HG02943 (cell line): ENCODE results near the gene FCHO1.

Experiments
- ATAC-seq: cut with Tn5 transposase; IDR thresholded peaks from one replicate; pipeline ENCODE4 v1.9.1; 2021; ENCODE audit warnings: mild to moderate bottlenecking, low read depth, moderate library complexity; ENCODE audit not compliant: unreplicated experiment

The FCHO1 gene

DNA sequence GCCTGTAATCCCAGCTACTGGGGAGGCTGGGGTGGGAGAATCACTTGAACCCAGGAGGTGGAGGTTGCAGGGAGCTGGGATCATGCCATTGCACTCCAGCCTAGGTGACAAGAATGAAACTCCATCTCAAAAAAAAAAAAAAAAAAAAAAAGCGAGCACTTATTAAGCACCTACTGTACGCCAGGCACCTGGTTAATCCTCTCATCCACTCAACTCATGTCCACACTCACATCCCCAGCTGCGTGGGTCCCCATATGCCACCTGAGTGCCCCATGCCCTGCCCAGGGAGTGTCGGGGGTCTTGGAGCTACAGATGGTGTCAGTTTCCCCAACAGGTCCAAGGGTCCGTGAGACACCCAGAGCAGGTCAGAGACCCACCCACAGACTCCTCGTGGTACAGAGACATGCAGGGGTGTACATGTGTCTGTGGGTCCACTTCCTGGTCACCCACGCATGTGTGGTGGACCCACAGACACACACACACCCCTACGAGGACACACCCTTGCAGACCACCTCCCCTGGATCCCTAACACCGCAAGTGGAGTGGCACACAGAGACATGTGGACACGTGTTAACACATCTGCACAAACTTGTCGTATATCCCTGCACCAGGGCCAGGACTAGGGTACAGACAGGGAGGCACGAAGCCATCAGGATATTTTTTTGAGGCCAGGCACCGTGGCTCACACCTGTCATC, 66.5 kb downstream of the FCHO1 start:
- no peak for ATAC-seq

DNA sequence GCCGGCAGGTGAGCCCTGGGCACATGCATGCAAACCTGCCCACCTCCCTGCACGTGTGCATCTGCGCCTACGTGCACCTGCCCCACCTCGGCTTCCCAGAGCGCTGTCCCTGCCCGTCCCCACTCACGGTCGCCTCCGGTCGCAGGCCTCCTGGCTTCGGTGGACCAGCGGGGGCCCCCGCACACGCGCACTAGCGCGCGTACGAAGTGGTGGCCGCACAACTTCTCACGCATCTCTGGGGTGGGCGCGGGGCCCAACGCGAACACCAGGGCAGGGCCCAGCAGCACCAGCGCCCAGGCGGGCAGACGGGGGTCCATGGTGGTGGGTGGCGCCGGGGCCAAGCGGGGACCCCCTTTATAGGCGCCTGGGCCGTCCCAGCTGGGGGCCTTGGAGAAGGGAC, 69.9 kb downstream of the FCHO1 start, which contains the start of gene INSL3:
INSL3 (minus strand) TSS at position 330 of the 400 bp plus-strand sequence; CDS start at position 317, 13 bp downstream.
- ATAC-seq, result no peak

DNA sequence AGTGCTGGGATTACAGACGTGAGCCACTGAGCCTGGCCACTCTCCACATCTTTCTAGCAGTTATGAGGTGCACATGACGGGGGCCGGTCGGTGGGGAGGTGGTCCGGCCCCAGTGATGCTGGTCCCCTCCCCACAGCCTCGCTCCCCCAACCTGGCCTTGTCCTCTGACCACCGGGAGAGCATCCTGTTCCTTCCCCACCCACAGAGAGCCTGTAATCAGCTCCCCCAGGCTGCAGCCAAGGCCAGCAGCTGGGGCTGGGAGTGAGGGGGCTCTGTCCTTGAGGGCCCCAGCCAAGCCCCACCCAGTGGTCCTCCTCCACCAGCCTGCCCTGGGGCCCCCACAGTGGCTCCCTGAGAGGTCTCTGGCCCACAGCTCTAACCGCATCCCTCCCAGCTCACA, 73.1 kb downstream of the FCHO1 start:
- no peak for ATAC-seq

DNA sequence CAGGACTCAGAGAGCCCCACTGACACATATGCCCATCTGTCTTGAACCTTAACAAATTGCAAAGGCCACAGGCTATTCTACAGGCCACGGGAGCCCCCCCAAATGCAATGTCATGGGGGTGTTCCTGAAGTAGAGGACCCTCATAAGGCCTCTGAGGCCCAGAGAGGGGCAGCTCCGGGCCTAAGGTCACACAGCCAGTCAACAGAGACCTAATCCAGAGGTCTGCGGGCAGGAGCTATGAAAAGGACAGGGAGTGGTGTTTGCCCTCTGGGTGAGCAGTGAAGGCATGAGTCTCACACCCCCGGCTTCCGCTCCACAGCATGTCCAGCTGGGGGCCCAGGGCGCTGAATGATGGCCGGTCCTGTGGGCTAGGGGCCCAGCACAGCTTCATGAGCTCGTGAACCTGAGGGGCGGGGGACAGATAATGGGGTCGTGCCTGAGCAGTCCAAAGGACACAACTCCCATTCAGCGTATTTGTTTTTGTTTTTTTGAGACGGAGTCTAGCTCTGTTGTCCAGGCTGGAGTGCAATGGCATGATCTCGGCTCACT, 75.3 kb downstream of the FCHO1 start:
- ATAC-seq, result no peak

DNA sequence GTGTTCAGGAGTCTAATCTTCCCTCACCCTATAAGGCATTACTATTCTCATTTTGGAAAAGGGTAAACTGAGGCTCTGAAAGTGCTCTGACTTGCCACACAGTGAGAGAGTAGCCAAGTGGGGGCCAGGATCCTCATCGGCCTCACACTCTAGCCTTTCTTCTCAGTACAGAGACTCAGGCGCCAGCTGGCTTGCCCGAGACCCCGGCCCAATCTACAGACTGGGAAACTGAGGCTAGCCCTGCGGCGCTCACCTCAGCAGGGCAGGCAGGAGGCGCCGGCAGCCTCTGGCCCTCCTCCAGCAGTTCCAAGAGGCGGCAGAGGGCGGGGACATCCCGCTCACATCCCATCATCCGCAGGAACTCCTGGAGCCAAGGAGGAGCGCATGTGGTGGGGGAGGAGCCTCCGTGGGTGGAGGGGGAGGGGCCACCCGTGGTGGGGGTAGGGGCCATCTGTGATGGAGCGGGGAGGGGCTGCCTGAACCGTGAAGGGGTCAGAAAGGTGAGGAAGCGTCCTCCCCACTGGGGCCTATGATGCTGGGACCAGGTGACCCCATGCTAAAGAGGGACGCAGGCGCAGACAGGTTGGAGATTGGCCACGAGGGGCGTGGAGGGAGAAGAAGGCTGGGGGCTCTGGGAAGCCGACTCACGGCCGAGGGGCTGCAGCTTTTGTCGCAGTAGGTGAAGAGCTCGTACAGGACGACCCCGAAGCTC, 78.7 kb downstream of the FCHO1 start:
- no peak for ATAC-seq

DNA sequence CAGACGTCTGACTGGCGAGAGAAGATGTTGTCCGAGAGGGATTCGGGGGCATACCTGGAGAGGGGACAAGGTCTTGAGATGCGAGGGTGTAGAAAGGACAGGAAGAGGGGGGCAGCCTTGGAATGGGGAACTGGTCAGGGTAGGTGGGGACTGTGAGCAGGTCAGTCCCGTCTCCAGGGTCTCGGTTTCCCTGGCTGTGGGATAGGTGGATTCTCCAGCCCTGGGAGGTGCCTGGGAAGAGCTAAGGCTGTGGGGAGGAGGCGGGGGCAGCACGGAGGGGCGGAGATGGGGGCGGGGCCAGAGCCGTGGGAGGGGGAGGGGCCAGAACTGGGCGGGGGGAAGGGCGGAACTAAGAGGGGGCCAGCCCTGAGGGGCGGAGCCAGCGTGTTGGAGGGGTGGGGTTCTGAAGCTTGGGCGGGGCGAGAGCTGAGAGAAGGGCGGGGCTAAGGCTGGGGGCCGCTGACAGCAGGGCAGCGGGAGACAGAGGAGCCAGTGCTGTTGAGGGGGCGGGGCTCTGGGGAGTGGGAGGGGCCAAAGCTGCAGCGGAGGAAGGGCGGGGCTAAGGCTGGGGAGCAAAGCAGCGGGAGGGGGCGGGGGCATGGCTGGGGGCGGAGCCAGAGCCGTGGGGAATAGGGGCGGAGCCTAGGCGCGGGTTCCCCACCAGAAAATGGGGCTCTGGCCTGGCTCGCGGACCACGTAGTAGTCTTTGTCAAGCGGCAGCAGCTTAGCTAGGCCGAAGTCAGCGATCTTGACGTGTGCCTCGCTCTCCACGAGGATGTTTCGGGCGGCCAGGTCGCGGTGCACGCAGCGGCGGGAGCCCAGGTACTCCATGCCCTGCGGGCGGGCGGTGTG, 79.5 kb downstream of the FCHO1 start:
- ATAC-seq, result no peak

DNA sequence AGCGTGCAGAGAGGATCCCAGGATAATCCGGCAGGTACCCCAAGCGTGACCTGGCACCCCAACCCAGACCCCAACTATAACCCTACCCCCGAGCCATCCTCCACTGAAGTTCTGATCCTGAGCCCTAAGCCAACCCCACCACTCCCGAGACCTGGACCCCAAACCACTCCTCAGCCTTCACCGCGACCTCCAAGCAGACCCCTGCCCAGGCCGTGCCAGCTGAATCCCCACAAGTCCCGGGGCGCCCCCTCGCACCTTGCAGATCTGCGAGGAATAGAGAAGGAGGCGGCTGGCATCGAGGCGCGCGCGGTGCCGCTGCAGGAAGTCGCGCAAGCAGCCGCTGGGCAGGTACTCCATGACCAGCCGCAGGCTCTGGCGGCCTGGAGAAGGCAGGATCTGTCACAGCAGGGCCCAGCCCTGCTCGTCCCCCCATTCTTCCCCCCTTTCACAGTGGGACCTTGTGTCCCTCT, 80.2 kb downstream of the FCHO1 start:
- no peak for ATAC-seq

DNA sequence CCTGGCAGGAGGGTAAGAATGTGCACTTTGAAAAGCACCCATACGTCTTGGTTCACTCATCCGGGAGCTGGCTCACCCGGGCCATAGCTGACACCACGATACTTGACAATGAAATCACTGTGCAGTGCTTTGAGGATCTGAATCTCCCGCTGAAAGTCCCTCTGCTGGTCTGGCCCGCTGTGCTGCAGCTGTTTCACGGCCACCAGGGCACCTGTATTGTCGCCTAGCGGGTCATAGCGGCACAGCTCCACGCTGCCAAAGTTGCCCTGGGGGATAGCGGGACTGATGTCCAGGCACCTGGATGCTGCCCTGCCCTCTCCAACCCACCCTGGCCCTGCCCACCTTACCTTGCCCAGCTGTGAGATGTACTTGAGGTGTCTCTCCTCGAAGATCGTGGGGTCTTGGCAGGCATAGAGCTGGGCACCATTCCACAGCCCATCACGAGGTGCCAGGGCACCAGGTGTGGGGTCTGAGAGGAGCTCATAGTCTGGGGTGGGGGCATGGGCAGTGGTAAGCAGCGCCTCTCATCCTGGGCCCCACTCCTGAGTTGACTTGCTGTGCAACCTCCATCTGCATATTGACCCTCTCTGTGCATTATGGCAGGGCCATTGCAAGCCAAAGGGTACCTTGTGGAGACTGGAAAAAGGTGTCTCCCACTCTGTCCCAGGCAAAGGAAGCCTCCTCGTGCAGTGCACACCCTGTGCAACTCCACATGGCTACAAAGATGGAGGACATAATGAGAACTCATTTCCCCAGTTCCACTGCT, 81.3 kb downstream of the FCHO1 start:
- ATAC-seq, result no peak

DNA sequence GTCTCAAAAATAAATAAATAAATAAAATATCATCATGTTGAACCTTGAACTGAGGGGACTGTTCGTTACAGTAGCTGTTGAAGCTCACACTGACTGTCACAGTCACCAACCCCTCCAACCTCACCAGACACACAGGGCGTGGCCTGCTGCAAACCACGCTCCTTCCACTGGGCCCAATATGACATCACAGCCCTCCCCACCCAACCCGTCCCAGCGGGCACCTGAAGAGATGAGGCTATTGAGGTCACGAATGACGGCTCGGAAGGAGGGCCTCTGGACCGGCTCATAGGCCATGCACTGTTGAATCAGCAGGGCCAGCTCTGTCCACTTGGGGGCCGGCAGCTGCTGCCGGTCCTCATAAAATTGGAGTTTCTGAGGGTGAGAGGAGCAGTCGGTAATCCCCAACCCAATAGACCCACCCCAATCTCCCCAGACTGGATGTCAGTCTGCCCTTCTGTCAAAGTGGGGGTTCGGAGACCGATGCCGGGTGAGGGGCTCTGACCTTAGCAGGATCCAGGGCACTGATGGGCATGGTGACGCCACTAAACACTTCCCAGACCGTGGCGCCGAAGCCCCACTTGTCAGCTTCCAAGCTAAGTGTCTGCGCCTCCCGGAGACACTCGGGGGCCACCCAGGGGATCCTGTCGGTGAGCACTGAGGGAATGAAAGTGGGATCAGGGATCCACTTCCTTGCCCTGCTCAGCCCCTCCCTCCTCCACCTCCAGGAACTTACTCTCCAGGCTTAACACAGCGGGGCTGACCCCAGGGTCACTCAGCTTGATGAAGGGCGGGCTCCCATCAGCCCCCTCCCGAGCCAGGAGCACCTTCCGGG, 83.3 kb downstream of the FCHO1 start:
- no peak for ATAC-seq

DNA sequence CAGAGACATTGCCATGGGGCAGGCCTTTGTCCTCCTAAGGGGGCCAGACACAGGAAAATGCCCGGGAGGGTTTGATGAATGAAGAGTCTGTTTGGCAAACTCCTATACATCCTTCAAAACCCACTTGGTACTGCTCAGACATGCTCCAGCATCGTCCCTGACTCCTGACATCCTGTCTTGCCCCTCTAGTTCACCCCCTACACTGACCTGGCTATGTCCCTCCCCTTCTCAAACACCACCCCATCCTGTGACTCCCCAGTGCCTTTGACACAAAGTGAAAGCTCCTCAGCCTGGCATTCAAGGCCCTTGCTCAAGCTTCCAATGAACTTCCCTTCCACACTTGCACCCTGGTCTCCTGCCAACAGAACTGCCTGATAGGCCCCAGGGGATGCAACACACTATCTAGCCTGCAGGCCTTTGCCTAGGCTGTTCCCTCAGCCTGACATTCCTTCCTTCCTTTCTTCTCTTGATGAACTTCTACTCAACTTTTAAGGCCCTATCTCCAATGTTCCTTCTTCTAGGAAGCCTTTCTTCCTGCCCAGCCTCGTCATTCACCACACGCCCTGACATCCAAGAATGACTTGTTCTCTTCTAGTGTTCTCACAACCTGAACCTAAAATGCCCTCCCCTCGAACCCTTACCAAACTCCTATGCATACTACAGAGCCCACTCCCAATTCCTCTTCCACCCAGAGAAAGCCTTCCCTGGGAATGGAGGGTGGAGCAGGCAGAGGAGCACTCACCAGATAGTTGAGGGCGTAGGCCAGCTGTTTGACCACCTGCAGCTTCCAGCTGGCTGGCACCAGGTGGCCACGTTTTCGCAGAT, 84.1 kb downstream of the FCHO1 start:
- no peak for ATAC-seq

DNA sequence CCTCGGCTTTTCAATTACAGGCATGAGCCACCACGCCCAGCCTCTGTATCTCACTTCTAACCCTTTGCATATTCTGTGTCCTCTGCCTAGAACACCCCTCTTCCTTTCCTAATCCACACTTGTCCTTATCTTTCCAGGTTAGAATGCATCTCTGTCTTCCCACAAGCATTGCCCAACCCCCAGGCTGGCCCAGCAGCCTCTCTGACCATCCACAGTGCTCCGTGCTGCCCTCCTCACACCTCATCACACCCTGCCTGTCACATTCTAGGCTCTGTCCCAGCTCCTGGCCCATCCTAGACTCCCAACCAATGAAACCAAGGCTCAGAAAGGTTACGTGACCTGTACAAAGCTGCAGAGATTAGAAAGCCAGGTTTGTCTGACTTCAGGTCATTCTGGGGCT, 85.3 kb downstream of the FCHO1 start:
- no peak for ATAC-seq

DNA sequence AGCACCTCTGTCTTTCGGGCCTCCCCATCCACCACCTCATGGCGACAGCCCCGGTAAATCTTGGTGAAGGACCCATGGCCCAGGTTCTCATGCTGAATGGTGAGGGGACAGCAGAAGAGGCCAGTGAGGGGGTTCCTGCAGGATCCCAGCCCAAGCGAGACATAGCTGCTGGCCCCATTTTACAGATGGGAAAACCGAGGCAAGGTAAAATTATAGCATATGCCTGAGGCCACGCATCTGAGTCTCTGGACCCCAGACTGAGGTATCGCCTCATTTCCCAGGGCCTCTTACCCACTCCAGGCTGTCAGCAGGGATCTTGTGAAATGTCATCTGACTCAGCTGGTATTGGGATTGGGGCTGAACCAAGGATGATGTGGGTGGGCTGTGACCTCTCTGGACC, 86.7 kb downstream of the FCHO1 start:
- no peak for ATAC-seq
